ENCODE measurements around the gene SPEF1. TPM values are rescaled to one million over a fixed set of nuclear protein-coding genes. Genes with fewer than 3 reads are reported as not detected.
"Not testable (repeated sequence)": the region's sequence is repeated elsewhere in the genome, so short reads cannot be mapped to it uniquely, and the experiment has no call there.

The SPEF1 gene
- under 1 TPM in 1 of 2 donors, not detected in 1; 0.14 TPM for total RNA-seq
- long read RNA-seq = 0 reads

GRCh38 chr20:3781153-3781910 lies at the start of gene SPEF1:
Gene SPEF1 (minus strand): TSS chr20:3781448. CDS start chr20:3781287, 161 bp downstream.
- intact Hi-C loops (cut with DNase I, micrococcal nuclease) = no loop called here
- DNase-seq (peak; percentile 67 to 83), ATAC-seq (peak; percentile 79)

- ATAC-seq; intact Hi-C loops (cut with DNase I, micrococcal nuclease); DNase-seq: not testable (repeated sequence)
Observed at GRCh38 chr20:3829891-3830290, 48.6 kb upstream of the SPEF1 start.

GRCh38 chr20:3828798-3829197 lies 47.5 kb upstream of the SPEF1 start:
- intact Hi-C loops (cut with DNase I, micrococcal nuclease) = no loop called here
- ATAC-seq = no peak
- DNase-seq = no peak

- ATAC-seq (no peak), DNase-seq (no peak)
- intact Hi-C loops (cut with DNase I, micrococcal nuclease) = no loop called here
Observed at GRCh38 chr20:3826420-3826819, 45.2 kb upstream of the SPEF1 start.

- intact Hi-C loops (cut with DNase I, micrococcal nuclease) = no loop called here
- ATAC-seq (no peak), DNase-seq (no peak)
Observed at GRCh38 chr20:3825526-3825925, 44.3 kb upstream of the SPEF1 start.

GRCh38 chr20:3823881-3824280 lies 42.6 kb upstream of the SPEF1 start:
- DNase-seq = no peak
- no peak for ATAC-seq
- intact Hi-C loops (cut with DNase I, micrococcal nuclease) = no loop called here

- ATAC-seq (no peak), DNase-seq (peak in 1 of 2 donors; percentile 26)
- intact Hi-C loops (cut with DNase I, micrococcal nuclease) = no loop called here
Observed at GRCh38 chr20:3821996-3822395, 40.7 kb upstream of the SPEF1 start.

- intact Hi-C loops (cut with DNase I, micrococcal nuclease) = no loop called here
- DNase-seq = peak in 1 of 2 donors; percentile 41
Observed at GRCh38 chr20:3820901-3821727, 39.9 kb upstream of the SPEF1 start.

GRCh38 chr20:3820048-3820900 lies 39.0 kb upstream of the SPEF1 start, which contains the start of gene AP5S1:
Gene AP5S1 (plus strand): TSS chr20:3820547. CDS start chr20:3822118, 1,571 bp downstream.
- DNase-seq (peak; percentile 97 to 99), ATAC-seq (peak; percentile 87)
- intact Hi-C loops (cut with DNase I, micrococcal nuclease) = no loop called here

More at GRCh38 chr20:3820901-3821727, 39.9 kb upstream of the SPEF1 start:
- ATAC-seq = no peak

GRCh38 chr20:3819411-3820047 lies 38.3 kb upstream of the SPEF1 start:
- ATAC-seq = no peak
- intact Hi-C loops (cut with DNase I, micrococcal nuclease) = no loop called here
- peak; percentile 45 to 49 for DNase-seq

- intact Hi-C loops (cut with DNase I, micrococcal nuclease) = no loop called here
- ATAC-seq = peak; percentile 48
- DNase-seq = peak; percentile 79 to 83
Observed at GRCh38 chr20:3818155-3819151, 37.2 kb upstream of the SPEF1 start.

- DNase-seq = peak in 1 of 2 donors; percentile 24
- intact Hi-C loops (cut with DNase I, micrococcal nuclease) = no loop called here
- ATAC-seq = no peak
Observed at GRCh38 chr20:3815703-3816315, 34.6 kb upstream of the SPEF1 start.

GRCh38 chr20:3814928-3815495 lies 33.8 kb upstream of the SPEF1 start:
- no peak for ATAC-seq
- DNase-seq = peak in 1 of 2 donors; percentile 23
- intact Hi-C loops (cut with DNase I, micrococcal nuclease) = no loop called here

GRCh38 chr20:3813848-3814581 lies 32.8 kb upstream of the SPEF1 start:
- ATAC-seq = no peak
- peak in 1 of 2 donors; percentile 27 for DNase-seq
- intact Hi-C loops (cut with DNase I, micrococcal nuclease) = no loop called here

- intact Hi-C loops (cut with DNase I, micrococcal nuclease) = no loop called here
- no peak for ATAC-seq
- peak in 1 of 2 donors; percentile 33 for DNase-seq
Observed at GRCh38 chr20:3812975-3813847, 32.0 kb upstream of the SPEF1 start.

Data from left colon (tissue), 2 donors.